COLO668 (cell line): ENCODE measurements around the gene LAMA2.

Experiments
- DNase-seq: peaks from one replicate; lab custom pipeline; 2025; ENCODE audit not compliant: unreplicated experiment; lab: John Stamatoyannopoulos, UW

Gene LAMA2

DNA sequence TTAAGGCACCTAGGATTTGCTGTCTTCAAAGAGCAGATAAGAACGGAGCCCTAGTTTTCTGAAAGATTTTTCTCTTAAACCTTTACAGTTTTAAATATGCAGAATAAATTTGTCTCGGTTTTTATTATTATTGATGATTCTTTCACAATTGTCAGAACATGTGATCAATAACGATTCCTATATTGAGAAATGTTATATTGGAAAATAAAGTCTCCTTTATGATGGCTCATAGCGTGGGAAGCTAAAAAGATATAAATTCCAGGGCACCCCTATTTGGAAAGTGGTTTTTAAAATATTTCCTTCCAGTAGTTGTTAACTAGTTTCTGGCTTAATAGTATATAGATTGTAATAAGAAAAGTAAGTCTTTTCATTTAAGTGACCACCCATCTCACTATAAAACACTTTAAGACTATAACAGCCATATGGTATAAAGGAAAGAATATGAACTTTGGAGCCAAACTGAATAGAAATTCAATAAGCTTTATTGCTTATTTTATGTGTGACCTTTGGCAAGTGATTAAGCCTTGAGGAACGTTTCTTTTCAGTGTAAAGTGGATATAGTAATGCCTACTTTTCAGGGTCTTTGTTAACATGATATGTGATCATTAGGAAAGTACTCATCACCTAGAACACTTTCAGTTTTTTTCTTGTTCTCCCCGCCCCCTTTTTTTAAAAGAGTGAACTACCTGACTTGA, 369.6 kb downstream of the LAMA2 start:
- DNase-seq, result no peak

DNA sequence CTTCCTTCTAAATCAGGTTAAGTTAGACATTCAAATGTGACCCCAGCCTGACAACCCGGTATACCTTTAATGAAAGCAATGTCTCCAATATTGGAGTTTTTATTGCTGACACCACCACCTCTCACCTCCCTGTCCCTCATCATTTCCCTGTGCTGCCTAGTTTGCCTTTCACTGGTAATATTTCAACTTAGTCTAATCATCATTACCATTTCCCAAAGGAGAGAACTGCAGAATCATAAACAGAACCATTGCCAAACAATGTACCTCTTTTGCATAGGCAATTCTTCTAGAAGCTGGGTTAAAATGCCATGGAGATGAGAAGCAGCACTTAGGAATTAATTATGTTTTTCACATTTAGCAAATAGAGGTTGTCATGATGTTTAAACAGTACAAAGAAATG, 370.3 kb downstream of the LAMA2 start:
- no peak for DNase-seq

DNA sequence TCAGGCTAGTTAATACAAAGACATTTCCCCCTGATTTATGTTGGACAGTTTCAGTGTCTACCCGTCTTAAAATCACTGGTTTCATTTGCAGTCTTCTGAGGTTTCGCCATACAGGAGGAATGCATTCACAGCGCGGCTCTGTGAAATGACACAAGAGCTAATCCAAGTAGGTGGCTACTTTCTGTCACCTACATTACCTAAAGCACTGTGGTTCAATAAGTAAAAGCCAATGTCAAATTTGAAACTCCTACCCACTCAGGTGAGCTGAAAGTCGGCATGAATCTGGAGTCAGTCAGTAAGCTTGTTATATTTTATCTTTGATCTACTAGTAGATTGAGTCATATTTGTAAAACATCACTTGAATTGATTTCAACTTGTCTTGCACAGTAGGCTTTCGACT, 370.8 kb downstream of the LAMA2 start:
- no peak for DNase-seq

DNA sequence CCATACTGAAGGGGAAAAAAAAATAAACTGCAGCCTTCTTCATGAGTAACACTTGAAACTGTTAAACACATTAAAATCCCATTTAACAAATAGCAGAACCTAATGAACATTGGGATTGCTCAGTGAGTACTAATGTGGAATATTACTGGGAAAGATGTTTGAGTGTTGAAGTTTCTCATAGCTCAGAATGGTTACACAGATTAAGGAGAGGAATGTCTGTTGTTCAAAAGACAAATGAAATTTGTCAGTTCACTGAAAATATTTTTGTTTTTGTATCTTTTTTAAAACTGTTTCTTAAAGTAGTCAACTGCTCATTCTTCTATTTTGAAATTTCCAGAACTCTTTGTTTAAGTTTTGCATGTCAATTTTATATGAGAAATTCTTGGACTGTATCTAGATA, 374.3 kb downstream of the LAMA2 start:
- no peak for DNase-seq

DNA sequence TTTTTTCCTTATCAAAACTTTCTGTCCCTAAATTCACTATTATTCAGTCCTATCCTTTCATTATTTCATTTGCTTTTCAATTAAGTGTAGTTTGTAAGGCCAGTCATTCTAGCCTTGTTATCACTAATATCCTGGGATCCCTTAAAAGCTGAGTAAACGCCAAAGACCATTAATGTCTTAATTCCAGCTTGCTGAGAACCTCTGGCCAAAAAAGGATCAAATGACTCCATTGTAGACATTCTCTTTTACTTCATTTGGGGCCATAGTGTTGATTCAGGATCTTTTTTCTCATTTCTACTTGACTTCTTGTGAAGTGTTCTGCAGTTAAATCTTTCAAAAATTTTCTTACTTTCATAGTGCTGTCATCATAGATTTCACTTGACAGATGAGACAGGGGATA, 379.7 kb downstream of the LAMA2 start:
- DNase-seq, result no peak

DNA sequence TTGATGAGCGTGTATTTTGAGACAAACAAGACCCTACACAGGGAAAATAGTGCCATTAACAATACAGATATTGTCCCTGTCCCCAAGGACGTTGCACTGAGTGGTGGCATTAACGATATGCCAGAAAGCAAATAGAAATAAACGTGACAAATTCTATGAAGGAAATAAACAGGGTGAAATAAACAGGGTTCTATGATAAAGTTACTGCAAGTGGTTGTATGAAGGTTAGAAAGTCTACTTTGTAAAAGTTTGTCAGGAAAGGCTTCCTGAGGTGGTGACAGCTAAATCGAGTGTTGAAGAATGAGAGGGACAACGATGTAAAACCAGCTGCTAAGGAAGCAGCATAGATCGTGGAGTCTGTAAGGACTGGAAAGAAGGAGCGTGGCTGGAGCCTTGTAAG, 380.2 kb downstream of the LAMA2 start:
- DNase-seq, result no peak

DNA sequence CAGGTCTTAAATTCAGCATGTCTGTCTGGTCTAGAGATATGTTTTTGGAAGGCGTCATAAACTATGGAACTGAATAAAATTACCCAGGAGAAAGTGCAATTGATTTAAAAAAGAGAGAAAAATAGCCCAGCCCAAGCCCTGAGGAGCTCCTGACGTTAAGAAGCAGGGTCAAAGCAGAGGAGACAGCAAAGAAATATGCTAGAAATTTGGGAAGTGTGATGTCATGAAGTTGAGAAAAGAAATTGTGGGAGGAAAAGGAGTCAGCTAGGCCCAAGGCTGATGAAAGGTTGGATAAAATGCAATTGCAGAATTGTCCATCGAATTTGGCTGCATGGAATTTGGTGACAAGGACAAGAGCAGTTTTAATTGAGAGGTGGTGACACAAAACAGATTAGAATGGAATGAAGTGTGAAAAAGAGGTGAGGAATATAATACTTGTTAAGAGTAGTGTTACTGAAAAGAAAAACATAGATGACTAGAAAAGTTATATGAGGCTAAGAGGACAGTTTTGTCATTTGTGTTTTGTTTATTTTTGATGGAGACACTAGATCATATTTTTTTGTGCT, 381.6 kb downstream of the LAMA2 start:
- no peak for DNase-seq

DNA sequence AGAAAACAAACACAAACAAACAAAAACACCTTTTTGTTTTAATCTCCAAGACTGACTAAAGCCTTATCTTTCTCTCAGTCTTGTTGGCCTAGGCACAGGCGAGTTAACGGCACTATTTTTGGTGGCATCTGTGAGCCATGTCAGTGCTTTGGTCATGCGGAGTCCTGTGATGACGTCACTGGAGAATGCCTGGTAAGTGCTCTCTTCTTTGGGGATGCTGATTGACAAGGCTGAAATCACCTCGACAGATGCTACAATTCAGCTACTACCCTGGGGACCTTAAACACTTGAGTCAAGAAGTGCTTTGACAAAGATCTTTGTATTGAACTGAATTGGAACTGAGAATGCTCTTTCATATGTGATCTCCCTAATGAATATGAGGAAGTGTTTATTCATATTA, 384.1 kb downstream of the LAMA2 start:
- DNase-seq, result no peak

DNA sequence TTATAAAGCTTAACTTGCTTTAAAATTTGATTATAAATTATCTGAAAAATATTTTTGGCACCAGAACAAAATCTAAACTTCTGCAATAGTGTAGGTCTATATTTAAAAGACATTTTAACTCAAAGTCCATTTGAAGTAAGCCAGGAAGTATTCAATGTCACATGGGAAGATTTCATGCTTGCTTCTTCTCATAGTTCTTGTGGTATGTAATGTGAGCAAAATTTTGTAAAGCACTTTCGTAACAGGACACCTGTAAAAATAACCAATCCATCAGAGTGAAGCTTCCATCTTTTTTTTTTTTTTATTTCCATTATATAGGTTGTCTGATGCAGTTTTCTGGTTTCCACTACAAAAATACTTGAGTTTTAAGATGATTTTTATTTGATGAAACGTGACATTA, 386.1 kb downstream of the LAMA2 start:
- DNase-seq, result no peak

DNA sequence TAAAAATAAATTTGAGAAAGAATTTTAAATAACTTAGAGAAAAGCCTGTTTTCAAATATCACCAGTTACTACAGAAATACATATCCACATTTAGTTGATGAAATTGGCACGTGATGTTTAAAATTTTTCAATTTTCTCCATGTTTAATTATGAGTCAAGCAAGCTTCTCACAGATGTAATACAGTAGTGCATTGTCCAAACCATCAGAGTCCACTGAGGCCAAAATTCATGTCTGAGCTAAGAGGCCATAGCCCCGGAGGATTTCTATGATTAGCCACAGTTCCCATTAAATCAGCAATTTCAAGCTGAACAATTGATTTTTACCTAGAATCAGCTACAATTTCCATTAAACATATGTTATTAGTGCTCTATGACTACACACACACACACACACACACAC, 387.0 kb downstream of the LAMA2 start:
- DNase-seq, result no peak

DNA sequence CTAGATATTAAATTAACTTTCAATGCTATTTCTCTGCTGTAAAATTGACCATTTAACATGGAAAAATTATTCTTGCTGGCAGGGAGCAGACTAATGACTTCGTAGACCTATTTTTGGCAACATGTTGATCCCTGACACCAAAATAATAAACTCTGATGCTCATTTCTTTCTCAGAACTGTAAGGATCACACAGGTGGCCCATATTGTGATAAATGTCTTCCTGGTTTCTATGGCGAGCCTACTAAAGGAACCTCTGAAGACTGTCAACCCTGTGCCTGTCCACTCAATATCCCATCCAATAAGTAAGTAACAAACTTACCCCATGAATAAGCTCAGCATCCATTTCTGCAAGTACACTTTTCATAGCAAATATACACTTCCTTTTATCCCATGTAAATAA, 387.5 kb downstream of the LAMA2 start:
- no peak for DNase-seq

DNA sequence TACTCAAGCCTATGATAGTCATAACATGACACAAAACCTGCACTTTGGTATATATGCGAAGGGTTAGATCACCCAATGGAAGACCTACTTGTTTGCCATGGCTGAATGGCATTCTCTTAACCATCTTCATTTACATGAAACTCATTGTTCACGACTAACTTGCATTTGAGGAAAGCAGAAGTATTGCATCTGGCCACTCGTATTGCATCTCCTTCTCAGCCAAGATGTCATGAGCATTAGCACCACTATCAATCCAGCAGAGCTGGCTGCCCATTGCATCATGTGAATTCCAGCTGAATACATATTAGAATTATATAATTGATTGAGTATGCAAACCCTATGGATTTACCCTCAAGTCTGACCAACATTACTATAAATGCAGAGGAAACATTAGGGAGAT, 390.2 kb downstream of the LAMA2 start:
- DNase-seq, result no peak

DNA sequence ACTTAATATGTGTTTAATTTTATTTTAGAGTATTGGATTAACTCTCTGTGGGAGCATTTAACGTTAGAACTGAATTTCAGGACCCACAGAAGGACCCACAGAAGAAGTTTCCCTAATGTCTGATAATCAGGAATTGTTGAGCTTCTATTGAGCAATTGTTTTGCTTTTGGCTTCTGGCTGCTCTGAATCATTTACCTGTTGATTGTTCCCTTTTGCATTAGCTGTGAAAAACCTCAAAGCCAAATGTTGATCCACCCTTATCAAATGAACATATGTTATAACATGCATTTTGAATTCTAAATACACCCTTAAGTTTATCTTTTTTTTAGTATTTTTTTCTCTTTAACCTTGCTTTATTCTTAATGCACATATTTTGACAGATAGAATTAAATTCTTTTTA, 393.5 kb downstream of the LAMA2 start:
- no peak for DNase-seq

DNA sequence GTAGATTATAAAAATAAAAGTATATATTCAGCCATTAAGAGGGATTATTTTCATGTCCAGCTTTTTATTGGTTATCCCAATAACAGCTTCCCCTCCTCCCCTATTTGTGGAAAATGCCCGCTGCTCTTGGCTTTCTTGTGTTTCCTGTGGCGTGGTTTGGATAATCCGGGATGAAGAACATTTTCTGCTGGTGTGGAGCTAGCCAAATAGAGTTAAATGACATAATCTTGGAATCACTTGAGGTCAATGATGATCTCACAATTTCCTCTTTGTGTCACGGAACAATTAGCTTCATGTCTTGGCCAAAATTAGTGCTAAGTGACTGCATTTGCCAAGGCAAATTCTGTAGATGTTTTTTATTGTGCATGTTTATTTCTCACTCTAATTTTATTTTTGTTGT, 394.0 kb downstream of the LAMA2 start:
- DNase-seq, result no peak

DNA sequence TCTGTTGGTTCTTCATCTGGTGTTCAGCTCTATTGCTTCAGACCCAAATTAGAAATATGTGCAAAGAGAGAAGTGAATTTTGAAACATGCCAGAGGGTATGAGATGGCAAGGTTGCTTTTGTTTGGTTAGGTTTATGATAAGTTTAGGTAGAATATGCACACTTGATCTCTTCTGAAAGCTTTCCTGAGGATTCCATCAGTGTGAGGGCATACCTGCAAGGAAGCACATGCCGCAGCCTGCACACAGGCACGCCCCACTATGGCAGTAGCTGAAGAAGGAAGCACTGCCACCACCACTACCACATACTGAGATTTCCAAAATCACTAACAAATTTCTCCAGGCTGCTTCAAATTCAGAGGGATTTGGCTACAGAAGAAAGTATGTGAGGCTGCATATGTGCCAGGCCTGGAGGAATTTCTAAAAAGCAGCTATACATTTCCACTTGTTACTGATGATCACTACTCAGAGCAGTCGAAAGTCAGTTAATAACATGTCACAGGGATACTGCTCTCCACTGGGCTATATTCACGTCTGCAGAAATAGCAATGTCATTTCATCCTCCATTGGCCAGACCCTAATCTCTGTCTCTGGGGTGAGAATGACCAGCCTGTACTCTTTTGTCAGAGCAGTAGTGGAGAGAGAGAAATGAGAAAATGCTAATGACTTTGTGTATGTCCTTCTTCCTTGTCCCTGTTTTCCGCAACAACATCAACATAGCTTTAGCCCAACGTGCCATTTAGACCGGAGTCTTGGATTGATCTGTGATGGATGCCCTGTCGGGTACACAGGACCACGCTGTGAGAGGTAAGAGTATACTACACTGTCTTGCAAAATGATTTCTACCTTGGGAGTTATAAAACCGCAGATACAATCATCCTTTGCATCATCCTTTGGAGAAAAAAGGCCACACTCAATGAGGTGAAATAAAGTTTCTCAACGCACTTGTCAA, 396.7 kb downstream of the LAMA2 start:
- no peak for DNase-seq

DNA sequence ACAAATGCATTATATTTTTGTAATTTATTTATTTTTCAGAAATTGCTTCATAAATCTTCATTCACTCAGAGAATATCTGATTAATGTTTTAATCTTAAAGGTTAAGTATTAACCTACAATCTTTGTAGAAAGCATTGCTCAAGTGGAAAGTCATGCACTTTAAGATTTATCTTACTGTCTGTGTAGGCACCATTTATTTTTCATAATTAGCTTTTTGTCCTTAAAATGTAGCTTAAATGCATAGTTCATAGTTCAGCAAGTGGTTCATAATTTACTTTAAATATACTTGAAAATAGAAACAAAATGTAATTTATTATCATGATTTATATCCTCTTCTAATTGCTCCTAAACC, 397.3 kb downstream of the LAMA2 start:
- DNase-seq, result no peak

DNA sequence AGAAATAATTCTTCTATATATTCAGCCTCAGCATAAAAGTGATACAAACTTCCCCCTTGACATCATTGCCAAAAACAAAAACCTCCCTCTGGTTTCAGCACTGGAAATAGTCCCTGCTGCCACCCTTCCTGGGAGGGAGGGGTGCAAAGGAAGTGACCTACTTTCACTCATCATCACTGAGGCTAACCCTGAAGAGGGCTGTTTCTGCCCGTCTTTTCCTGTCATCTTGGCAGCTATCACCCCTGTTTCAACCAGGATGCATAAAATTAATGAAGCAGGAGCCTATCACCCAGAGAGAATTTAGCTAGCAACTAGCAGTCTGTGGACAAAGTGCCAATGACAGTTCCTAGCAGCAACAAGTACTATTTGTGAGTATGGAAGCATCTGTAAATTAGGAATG, 397.8 kb downstream of the LAMA2 start:
- DNase-seq, result no peak

DNA sequence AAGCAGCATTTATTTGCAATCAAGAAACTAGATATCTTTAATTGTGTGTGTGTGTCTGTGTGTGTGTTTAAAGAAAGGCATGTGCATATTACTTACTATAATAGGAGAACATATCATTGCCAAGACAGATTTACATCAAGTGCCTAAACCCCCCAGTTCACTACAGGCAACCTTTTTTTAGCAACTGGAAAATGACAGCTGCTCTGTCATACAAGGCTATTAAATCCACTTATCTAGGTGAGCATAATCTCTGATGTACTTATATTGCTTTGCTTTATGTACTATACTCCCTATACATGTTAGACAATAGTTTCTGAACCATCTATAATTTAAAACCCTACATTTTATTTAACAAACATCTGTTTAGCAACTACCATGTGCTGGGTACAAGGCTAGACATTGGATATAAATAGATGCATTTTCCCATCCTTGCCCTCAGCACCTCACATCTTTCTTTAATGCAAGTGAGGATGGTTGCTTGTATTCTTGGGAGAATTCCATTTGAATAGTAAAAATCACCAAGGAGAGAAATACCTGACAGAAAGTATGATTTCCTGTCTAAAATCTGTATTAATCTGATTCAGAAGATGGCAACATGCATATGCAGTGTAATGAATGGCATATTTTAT, 398.3 kb downstream of the LAMA2 start:
- no peak for DNase-seq

DNA sequence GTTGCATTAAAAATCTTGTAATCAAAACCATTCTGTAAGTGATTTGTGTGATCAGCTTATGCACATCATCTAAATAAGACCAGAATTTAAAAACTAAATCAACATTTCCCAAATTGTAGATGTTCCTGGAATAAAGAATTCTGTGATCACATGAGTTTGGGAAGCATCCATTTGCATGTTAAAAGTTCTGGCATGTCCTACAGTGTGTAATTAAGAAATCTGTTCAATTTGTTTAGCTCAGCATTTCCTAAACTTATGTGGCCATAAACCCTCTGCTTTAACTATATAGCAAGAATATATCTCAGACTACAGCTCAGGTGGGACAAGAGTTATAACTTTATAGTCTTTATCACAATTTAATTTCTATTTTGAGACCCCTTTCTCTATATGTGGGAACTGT, 399.1 kb downstream of the LAMA2 start:
- no peak for DNase-seq

DNA sequence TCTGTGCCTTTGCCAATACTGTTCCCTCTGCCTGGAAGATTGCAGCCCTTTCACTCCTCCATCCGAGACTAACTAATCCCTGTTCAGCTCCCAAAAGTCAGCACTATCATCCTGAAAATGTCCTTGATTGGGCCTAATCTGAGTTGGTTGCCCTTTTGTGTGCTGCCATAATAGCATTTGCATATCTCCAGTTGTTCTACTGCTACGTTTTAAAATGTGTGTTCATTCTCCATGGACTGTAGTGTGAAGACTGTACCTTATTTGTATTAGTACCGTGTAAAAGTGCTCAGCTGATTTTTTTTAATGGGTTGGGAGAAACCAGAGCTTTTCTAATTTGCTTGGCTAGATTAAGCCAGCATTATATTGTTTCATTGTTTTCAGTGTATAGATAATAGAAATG, 401.3 kb downstream of the LAMA2 start:
- DNase-seq, result no peak

DNA sequence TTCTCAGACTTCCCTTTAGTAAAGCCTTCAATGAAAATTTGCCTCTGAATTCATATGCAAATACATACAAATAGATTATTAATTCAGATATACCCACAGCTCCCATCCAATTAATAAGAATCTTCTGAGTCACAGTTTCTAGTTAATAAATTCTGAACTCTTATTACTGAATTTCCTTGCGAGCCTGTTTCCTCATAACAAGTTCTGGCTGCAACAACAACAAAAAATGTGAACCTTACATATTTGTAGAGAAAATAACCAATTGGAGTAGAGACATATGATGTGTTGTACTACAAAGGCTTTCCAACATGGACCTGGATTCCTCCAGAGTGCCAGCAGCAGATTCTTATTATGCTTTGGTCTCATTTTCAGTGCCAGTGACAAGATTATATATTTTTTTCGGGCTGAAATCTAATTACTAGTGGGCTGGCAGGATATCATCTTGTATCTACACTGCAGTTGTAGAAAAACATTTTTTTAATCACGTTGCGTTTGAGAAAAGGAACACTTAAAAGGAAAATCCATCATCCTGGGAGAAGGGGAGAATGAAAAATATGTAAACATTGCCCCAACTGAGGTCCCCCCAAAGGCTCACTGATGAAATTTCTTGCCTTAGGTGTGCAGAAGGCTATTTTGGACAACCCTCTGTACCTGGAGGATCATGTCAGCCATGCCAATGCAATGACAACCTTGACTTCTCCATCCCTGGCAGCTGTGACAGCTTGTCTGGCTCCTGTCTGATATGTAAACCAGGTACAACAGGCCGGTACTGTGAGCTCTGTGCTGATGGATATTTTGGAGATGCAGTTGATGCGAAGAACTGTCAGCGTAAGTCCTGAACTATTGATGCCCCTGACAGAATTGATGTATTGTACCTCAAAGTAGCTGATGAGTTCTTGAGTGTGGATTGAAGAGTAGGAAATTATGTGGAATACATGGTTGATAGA, 404.6 kb downstream of the LAMA2 start:
- DNase-seq, result no peak
